GM18870 (cell line): Measurements from ENCODE around the gene HRAS.
"Not testable (repeated sequence)": the region's sequence is repeated elsewhere in the genome, so short reads cannot be mapped to it uniquely, and the experiment has no call there.

Experiments
- ATAC-seq: cut with Tn5 transposase; IDR thresholded peaks from one replicate; pipeline ENCODE4 v1.9.1; 2021; ENCODE audit warnings: moderate library complexity; ENCODE audit not compliant: unreplicated experiment

The HRAS gene

GRCh38 chr11:535519-536454 is at the start of gene HRAS:
TSS of gene HRAS (minus strand) at chr11:535576.
- ATAC-seq, result no peak

- no peak for ATAC-seq
Observed at GRCh38 chr11:584287-584686, 48.9 kb upstream of the HRAS start.

- ATAC-seq, result no peak
Observed at GRCh38 chr11:581752-582151, 46.4 kb upstream of the HRAS start.

GRCh38 chr11:581342-581741 is 46.0 kb upstream of the HRAS start:
- no peak for ATAC-seq

- no peak for ATAC-seq
Observed at GRCh38 chr11:579830-580601, 44.6 kb upstream of the HRAS start.

- ATAC-seq, result no peak
Observed at GRCh38 chr11:578276-579035, 43.1 kb upstream of the HRAS start.

- ATAC-seq, result no peak
Observed at GRCh38 chr11:577611-577894, 42.2 kb upstream of the HRAS start.

GRCh38 chr11:576811-577610 is 41.6 kb upstream of the HRAS start:
- ATAC-seq, result no peak

GRCh38 chr11:575996-576768 is 40.8 kb upstream of the HRAS start, which contains the start of gene PHRF1:
TSS of gene PHRF1 (plus strand) at chr11:576470. CDS start at chr11:581513, 5,043 bp downstream.
- ATAC-seq, result peak; percentile 88

- ATAC-seq, result no peak
Observed at GRCh38 chr11:575313-575995, 40.1 kb upstream of the HRAS start.

- ATAC-seq, result no peak
Observed at GRCh38 chr11:574632-575312, 39.4 kb upstream of the HRAS start.

GRCh38 chr11:574031-574570 is 38.7 kb upstream of the HRAS start:
- not testable (repeated sequence) for ATAC-seq

- no peak for ATAC-seq
Observed at GRCh38 chr11:573146-573759, 37.9 kb upstream of the HRAS start.

GRCh38 chr11:571802-572185 is 36.4 kb upstream of the HRAS start:
- ATAC-seq, result no peak

GRCh38 chr11:569158-569885 is 33.9 kb upstream of the HRAS start:
- ATAC-seq, result no peak

- ATAC-seq, result peak; percentile 69
Observed at GRCh38 chr11:568306-569157, 33.2 kb upstream of the HRAS start.
